CD4-positive, alpha-beta memory T cell (primary cell): Measurements from ENCODE around the gene TMEM86A. TPM values are rescaled to one million over a fixed set of nuclear protein-coding genes. Genes with fewer than 3 reads are reported as not detected.
"Not testable (repeated sequence)": the region's sequence is repeated elsewhere in the genome, so short reads cannot be mapped to it uniquely, and the experiment has no call there.

ENCODE experiments used
- CTCF ChIA-PET: fragments of 350-600 bp; sonication (Branson Sonifier 250); formaldehyde crosslinking; loops from one replicate; lab custom pipeline; 2021; ENCODE audit warnings: inconsistent platforms; ENCODE audit not compliant: partially characterized antibody; lab: Charles Lee
- POLR2A ChIA-PET: fragments of 350-600 bp; sonication (Branson Sonifier 250); formaldehyde crosslinking; loops from one replicate; lab custom pipeline; 2021; ENCODE audit not compliant: partially characterized antibody; lab: Charles Lee
- DNase-seq, 5 donors: peaks; one replicate each; pipeline versions ENCODE4 v3.0.0 to v3.0.0-alpha.2; 2020 to 2022; ENCODE audit warnings: mixed read lengths in 1 of 5
- H3K27ac ChIP-seq: one replicate; pipeline ENCODE4 v1.7.0; 2013; ENCODE audit warnings: low read depth, low read length
- H3K27me3 ChIP-seq: 2 replicates; pipeline ENCODE4 v1.7.0; 2013; ENCODE audit warnings: mild to moderate bottlenecking, low read length, moderate library complexity; ENCODE audit not compliant: insufficient read depth
- H3K36me3 ChIP-seq: 2 replicates; pipeline ENCODE4 v1.7.0; 2013; ENCODE audit warnings: mild to moderate bottlenecking, low read length, moderate library complexity; ENCODE audit not compliant: insufficient read depth
- H3K4me1 ChIP-seq: 2 replicates; pipeline ENCODE4 v1.7.0; 2013; ENCODE audit warnings: mild to moderate bottlenecking, low read length, moderate library complexity; ENCODE audit not compliant: insufficient read depth
- H3K4me3 ChIP-seq, 2 donors: one replicate each; pipeline ENCODE4 v1.7.0; 2013; ENCODE audit warnings: low read length in 2 of 2, mild to moderate bottlenecking in 1 of 2
- H3K9me3 ChIP-seq, 2 donors: one replicate each; pipeline ENCODE4 v1.7.0; 2013; ENCODE audit warnings: low read length in 2 of 2, control low read depth in 1 of 2; ENCODE audit not compliant: control insufficient read depth in 1 of 2
- H3K27ac Mint-ChIP-seq, 7 donors: one replicate each; pipeline ENCODE4 v1.8.0; 2020 to 2021; ENCODE audit warnings: mixed read lengths in 7 of 7, mild to moderate bottlenecking in 6 of 7, inconsistent platforms in 3 of 7, moderate library complexity in 3 of 7
- H3K27me3 Mint-ChIP-seq, 2 donors: one replicate each; pipeline ENCODE4 v1.8.0; 2020 to 2021; ENCODE audit warnings: mixed read lengths in 2 of 2
- H3K36me3 Mint-ChIP-seq, 2 donors: one replicate each; pipeline ENCODE4 v1.8.0; 2020 to 2021; ENCODE audit warnings: mixed read lengths in 2 of 2, inconsistent platforms in 1 of 2, mild to moderate bottlenecking in 1 of 2
- H3K4me1 Mint-ChIP-seq, 4 donors: one replicate each; pipeline ENCODE4 v1.8.0; 2020 to 2021; ENCODE audit warnings: mixed read lengths in 4 of 4, mild to moderate bottlenecking in 1 of 4
- H3K4me3 Mint-ChIP-seq, 8 donors: one replicate each; pipeline ENCODE4 v1.8.0; 2020 to 2021; ENCODE audit warnings: mixed read lengths in 8 of 8, mild to moderate bottlenecking in 7 of 8, moderate library complexity in 6 of 8, inconsistent platforms in 3 of 8
- H3K9me3 Mint-ChIP-seq, 8 donors: one replicate each; pipeline ENCODE4 v1.8.0; 2020 to 2021; ENCODE audit warnings: mixed read lengths in 8 of 8, mild to moderate bottlenecking in 5 of 8, inconsistent platforms in 3 of 8, moderate library complexity in 1 of 8
- intact Hi-C: fragments of 100-400 bp; cut with micrococcal nuclease; formaldehyde crosslinking; loops from one replicate; pipeline ENCODE4 v1.15.1; 2023
- polyA plus RNA-seq, 2 donors: library from polyadenylated mRNA; unstranded; fragments of 300-500 nt; fragmentation: Illumina TruSeq; gene quantifications; one replicate each; pipeline ENCODE4 v1.2.3, GENCODE V29; 2021
- total RNA-seq, 2 experiments: library from RNA; stranded (reverse); gene quantifications; one replicate each; pipeline ENCODE4 v1.2.3, GENCODE V29; 2021

Gene TMEM86A
- total and polyA plus RNA-seq, 4 experiments from 2014 or later, result 0.76 to 4.0 (median 1.7) TPM

GRCh38 chr11:18669219-18669596, 29.4 kb upstream of the TMEM86A start:
- Histone ChIP-seq H3K27ac (no peak overlapping the region), H3K27me3 (no peaks in the 10 kb centered on the region), H3K4me3 (no peak overlapping the region), H3K4me1 (peaks cover 47% of the 10 kb centered on the region), H3K36me3 (no peaks in the 10 kb centered on the region), H3K9me3 (no peaks in the 10 kb centered on the region)
- peak overlapping the region; percentile 3 to 91 (median 70) for H3K27ac Mint-ChIP-seq
- no peaks in the 10 kb centered on the region for H3K27me3 Mint-ChIP-seq
- H3K9me3 Mint-ChIP-seq, result no peaks in the 10 kb centered on the region
- H3K4me1 Mint-ChIP-seq, result peaks cover 27 to 76% (median 52%) of the 10 kb centered on the region in 4 donors
- DNase-seq, result peak in 2 of 5 donors; percentile 13 to 63
- intact Hi-C loops, result no loop called here
- ChIA-PET POLR2A (interaction anchor here (1.0 to 2.6 kb wide), 4 partner anchors 29 to 143 kb away, joined by 3 to 9 read pairs (median 5); partner anchors contain the start of genes SPTY2D1, TMEM86A and TSG101), CTCF (interaction anchor here (1.0 to 1.3 kb wide), 3 partner anchors 37 to 53 kb away, joined by 3 to 6 read pairs (median 3); no protein-coding TSS in a partner anchor)
- peak overlapping the region in 7 of 8 donors; percentile 20 to 69 (median 63) for H3K4me3 Mint-ChIP-seq
- H3K36me3 Mint-ChIP-seq, result no peaks in the 10 kb centered on the region

DNA sequence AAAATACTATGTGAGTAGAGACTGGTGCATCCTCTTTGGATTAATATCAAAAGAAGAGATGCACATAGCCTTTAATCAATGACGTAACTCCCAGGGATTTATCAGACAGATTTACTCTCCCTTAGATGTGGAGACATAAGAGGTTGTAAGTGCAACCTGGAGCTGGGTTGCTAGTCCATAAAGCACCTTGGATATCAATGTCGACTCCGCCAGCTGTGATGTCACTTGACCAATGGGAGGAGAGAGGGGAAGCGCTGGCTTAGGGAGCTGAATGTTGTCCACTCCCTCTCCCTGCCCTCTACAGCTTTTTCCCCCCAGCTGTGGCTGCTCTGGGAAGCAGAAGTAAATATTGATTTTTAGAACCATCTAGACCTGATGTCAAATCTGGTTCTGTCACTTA, 28.9 kb upstream of the TMEM86A start:
- no peaks in the 10 kb centered on the region for H3K36me3 Mint-ChIP-seq
- peaks cover 27 to 76% (median 52%) of the 10 kb centered on the region in 4 donors for H3K4me1 Mint-ChIP-seq
- Histone ChIP-seq H3K9me3 (no peaks in the 10 kb centered on the region), H3K4me3 (no peak overlapping the region), H3K27me3 (no peaks in the 10 kb centered on the region), H3K36me3 (no peaks in the 10 kb centered on the region), H3K27ac (no peak overlapping the region), H3K4me1 (peaks cover 47% of the 10 kb centered on the region)
- H3K9me3 Mint-ChIP-seq, result no peaks in the 10 kb centered on the region
- ChIA-PET POLR2A (interaction anchor here (1.0 to 2.6 kb wide), 4 partner anchors 29 to 143 kb away, joined by 3 to 9 read pairs (median 5); partner anchors contain the start of genes SPTY2D1, TMEM86A and TSG101), CTCF (interaction anchor here (1.0 to 1.3 kb wide), 3 partner anchors 36 to 52 kb away, joined by 3 to 6 read pairs (median 3); no protein-coding TSS in a partner anchor)
- DNase-seq, result peak in 1 of 5 donors; percentile 38
- no peaks in the 10 kb centered on the region for H3K27me3 Mint-ChIP-seq
- H3K27ac Mint-ChIP-seq, result peak overlapping the region in 5 of 7 donors; percentile 3 to 91 (median 65)
- peak overlapping the region in 4 of 8 donors; percentile 15 to 69 (median 64) for H3K4me3 Mint-ChIP-seq
- intact Hi-C loops, result no loop called here

GRCh38 chr11:18671246-18671645, 27.3 kb upstream of the TMEM86A start:
- no peak for DNase-seq
- POLR2A ChIA-PET, result interaction anchor here (1.1 to 1.6 kb wide), 2 partner anchors 35 to 53 kb away, joined by 6 to 7 read pairs; no protein-coding TSS in a partner anchor

DNA sequence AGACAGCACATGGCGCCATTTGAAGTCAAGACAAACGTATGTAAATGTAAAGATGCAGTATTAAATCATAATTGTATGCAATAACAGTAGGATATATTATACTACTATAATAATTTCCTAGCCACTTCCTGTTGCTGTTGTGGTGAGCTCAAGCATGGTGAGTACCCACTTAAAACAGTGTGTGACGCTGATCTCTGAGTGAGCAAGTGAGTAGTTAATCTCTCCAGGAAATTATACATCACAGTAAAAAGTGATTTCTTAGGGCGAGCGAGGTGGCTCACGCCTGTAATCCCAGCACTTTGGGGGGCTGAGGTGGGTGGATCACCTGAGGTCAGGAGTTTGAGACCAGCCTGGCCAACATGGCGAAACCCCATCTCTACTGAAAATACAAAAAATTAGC, 26.4 kb upstream of the TMEM86A start:
- intact Hi-C loops, result loop anchor here (1.0 kb wide), 3 partner anchors 26 to 60 kb away; partner anchors contain the start of genes SPTY2D1 and TMEM86A
- not testable (repeated sequence) for H3K9me3 Mint-ChIP-seq, H3K27me3 ChIP-seq, H3K36me3 Mint-ChIP-seq, H3K36me3 ChIP-seq, H3K27me3 Mint-ChIP-seq, H3K9me3 ChIP-seq
- Histone ChIP-seq H3K4me1 (peaks cover 43% of the 10 kb centered on the region), H3K4me3 (peak overlapping the region in 1 of 2 donors; percentile 19), H3K27ac (peak overlapping the region; percentile 39)
- peak overlapping the region; percentile 77 to 92 (median 84) for H3K4me3 Mint-ChIP-seq
- peak; percentile 77 to 85 (median 81) for DNase-seq
- ChIA-PET POLR2A (interaction anchor here (0.6 to 1.8 kb wide), 10 partner anchors 26 to 659 kb away, joined by 3 to 17 read pairs (median 6); partner anchors contain the start of genes LDHA, SERGEF, SPTY2D1 and TMEM86A), CTCF (interaction anchor here (0.6 to 3.1 kb wide), 6 partner anchors 25 to 59 kb away, joined by 3 to 12 read pairs (median 4); no protein-coding TSS in a partner anchor)
- peak overlapping the region; percentile 82 to 98 (median 96) for H3K27ac Mint-ChIP-seq
- H3K4me1 Mint-ChIP-seq, result peaks cover 18 to 56% (median 42%) of the 10 kb centered on the region in 4 donors

More at GRCh38 chr11:18671246-18671645, 27.3 kb upstream of the TMEM86A start:
- intact Hi-C loops, result no loop called here
- Mint-ChIP-seq H3K4me3 (peak overlapping the region in 6 of 8 donors; percentile 17 to 84 (median 66)), H3K27me3 (no peaks in the 10 kb centered on the region), H3K36me3 (no peaks in the 10 kb centered on the region), H3K9me3 (no peaks in the 10 kb centered on the region), H3K27ac (peak overlapping the region; percentile 50 to 92 (median 88)), H3K4me1 (peaks cover 21 to 62% (median 44%) of the 10 kb centered on the region in 4 donors)
- H3K27ac ChIP-seq, result no peak overlapping the region
- no peaks in the 10 kb centered on the region for H3K27me3 ChIP-seq
- CTCF ChIA-PET, result no interaction called here
- H3K4me1 ChIP-seq, result peaks cover 43% of the 10 kb centered on the region
- no peak overlapping the region for H3K4me3 ChIP-seq
- no peaks in the 10 kb centered on the region for H3K9me3 ChIP-seq
- no peaks in the 10 kb centered on the region for H3K36me3 ChIP-seq

DNA sequence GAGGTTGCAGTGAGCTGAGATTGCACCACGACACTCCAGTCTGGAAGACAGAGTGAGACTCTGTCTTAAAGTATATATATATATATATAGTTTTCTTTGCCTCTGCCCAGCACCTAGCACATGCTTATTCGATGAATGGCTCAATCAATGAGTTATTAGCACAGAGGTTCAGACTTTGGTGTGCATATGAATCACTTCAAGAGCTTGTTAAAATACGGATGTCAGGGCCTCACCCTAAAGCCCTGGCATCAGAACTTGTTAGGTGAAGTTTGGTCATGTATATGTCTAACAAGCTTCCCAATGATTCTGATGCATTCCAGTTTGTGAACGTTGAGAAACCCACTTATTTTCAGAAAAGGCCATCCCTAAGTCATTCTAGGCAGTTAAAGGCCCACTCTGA, 21.8 kb upstream of the TMEM86A start:
- peaks cover 0 to 1% of the 10 kb centered on the region in 2 donors for H3K27me3 Mint-ChIP-seq
- H3K4me1 ChIP-seq, result peaks cover 16% of the 10 kb centered on the region
- CTCF ChIA-PET, result interaction anchor here (0.7 to 1.0 kb wide), 3 partner anchors 11 to 113 kb away, joined by 3 read pairs; no protein-coding TSS in a partner anchor
- no peak overlapping the region for H3K4me3 ChIP-seq
- no peaks in the 10 kb centered on the region for H3K27me3 ChIP-seq
- H3K27ac Mint-ChIP-seq, result no peak overlapping the region
- H3K9me3 ChIP-seq, result no peaks in the 10 kb centered on the region
- intact Hi-C loops, result no loop called here
- DNase-seq, result no peak
- H3K36me3 ChIP-seq, result no peaks in the 10 kb centered on the region
- no peak overlapping the region for H3K4me3 Mint-ChIP-seq
- no peak overlapping the region for H3K27ac ChIP-seq
- H3K36me3 Mint-ChIP-seq, result no peaks in the 10 kb centered on the region
- H3K4me1 Mint-ChIP-seq, result peaks cover 7 to 25% (median 14%) of the 10 kb centered on the region in 4 donors
- H3K9me3 Mint-ChIP-seq, result no peaks in the 10 kb centered on the region
- POLR2A ChIA-PET, result interaction anchor here (1.0 to 1.2 kb wide), 2 partner anchors 9 to 29 kb away, joined by 3 read pairs; no protein-coding TSS in a partner anchor

DNA sequence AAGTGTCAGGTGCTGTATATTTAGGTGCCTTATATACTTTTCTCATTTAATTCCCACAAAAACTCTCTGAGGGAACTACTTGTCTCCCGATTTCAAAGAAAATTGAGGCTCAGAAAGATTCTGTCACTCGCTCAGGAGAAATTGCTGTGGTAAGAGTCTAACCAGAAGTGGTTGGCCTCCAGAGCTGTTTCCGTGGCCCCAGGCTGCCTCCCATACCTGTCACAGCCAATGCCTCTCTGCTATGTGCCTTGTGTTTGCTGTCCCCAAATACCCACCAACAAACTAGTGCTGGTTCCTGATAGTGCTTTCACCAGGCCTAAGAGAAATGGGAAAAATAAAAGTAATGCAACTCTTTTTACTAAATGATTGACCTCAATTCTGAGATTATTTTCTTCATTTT, 21.0 kb upstream of the TMEM86A start:
- ChIA-PET CTCF (interaction anchor here (0.7 kb wide), 1 partner anchor 50 kb away, joined by 3 read pairs; no protein-coding TSS in a partner anchor), POLR2A (no interaction called here)
- no peak overlapping the region for H3K4me3 ChIP-seq
- H3K4me1 Mint-ChIP-seq, result peaks cover 3 to 21% (median 9%) of the 10 kb centered on the region in 4 donors
- peaks cover 9% of the 10 kb centered on the region for H3K4me1 ChIP-seq
- no peaks in the 10 kb centered on the region for H3K9me3 Mint-ChIP-seq
- H3K27me3 ChIP-seq, result no peaks in the 10 kb centered on the region
- DNase-seq, result no peak
- H3K27me3 Mint-ChIP-seq, result peaks cover 0 to 1% of the 10 kb centered on the region in 2 donors
- intact Hi-C loops, result no loop called here
- H3K27ac Mint-ChIP-seq, result peak overlapping the region in 1 of 7 donors; percentile 41
- no peaks in the 10 kb centered on the region for H3K36me3 Mint-ChIP-seq
- H3K36me3 ChIP-seq, result no peaks in the 10 kb centered on the region
- H3K27ac ChIP-seq, result no peak overlapping the region
- no peak overlapping the region for H3K4me3 Mint-ChIP-seq
- H3K9me3 ChIP-seq, result no peaks in the 10 kb centered on the region

GRCh38 chr11:18681949-18682348, 16.6 kb upstream of the TMEM86A start:
- H3K4me1 Mint-ChIP-seq, result not testable (repeated sequence)

More at GRCh38 chr11:18681949-18682348, 16.6 kb upstream of the TMEM86A start:
- H3K27ac ChIP-seq, intact Hi-C loops, H3K27me3 ChIP-seq, H3K27me3 Mint-ChIP-seq, H3K4me3 ChIP-seq, H3K27ac Mint-ChIP-seq, H3K36me3 ChIP-seq, DNase-seq, H3K4me3 Mint-ChIP-seq, H3K4me1 ChIP-seq, H3K36me3 Mint-ChIP-seq, H3K9me3 Mint-ChIP-seq, H3K9me3 ChIP-seq: not testable (repeated sequence)
- POLR2A ChIA-PET, result interaction anchor here (0.5 to 1.0 kb wide), 2 partner anchors 16 to 177 kb away, joined by 3 read pairs; partner anchors contain the start of gene TMEM86A
- CTCF ChIA-PET, result interaction anchor here (1.3 kb wide), 1 partner anchor 49 kb away, joined by 3 read pairs; no protein-coding TSS in a partner anchor
